Smooth muscle cell (in vitro differentiated cells): Measurements from ENCODE around the gene TSC22D2. TPM values are rescaled to one million over a fixed set of nuclear protein-coding genes. Genes with fewer than 3 reads are reported as not detected.

Experiments
- DNase-seq: peaks from one replicate; lab custom pipeline; 2025; ENCODE audit not compliant: unreplicated experiment; lab: John Stamatoyannopoulos, UW
- H2AFZ ChIP-seq: fragments of 200-600 bp; sonication (generic); 2 replicates; pipeline ENCODE4 v1.6.0; 2016; ENCODE audit warnings: antibody characterized with exemption, low read depth, mild to moderate bottlenecking
- H3F3A ChIP-seq: fragments of 200-600 bp; sonication (generic); 2 replicates; pipeline ENCODE4 v1.6.0; 2017; ENCODE audit warnings: antibody characterized with exemption, low read depth
- H3K27ac ChIP-seq: fragments of 200-600 bp; sonication (generic); 2 replicates; pipeline ENCODE4 v1.5.1; 2016; ENCODE audit warnings: low read depth, mild to moderate bottlenecking
- H3K27me3 ChIP-seq: fragments of 200-600 bp; sonication (generic); 2 replicates; pipeline ENCODE4 v1.6.1; 2016; ENCODE audit warnings: low read depth, mild to moderate bottlenecking
- H3K36me3 ChIP-seq: fragments of 200-600 bp; sonication (generic); 2 replicates; pipeline ENCODE4 v1.5.1; 2016; ENCODE audit warnings: low read depth
- H3K4me1 ChIP-seq: fragments of 200-600 bp; sonication (generic); 2 replicates; pipeline ENCODE4 v1.5.1; 2016; ENCODE audit warnings: low read depth
- H3K4me2 ChIP-seq: fragments of 200-600 bp; sonication (generic); 2 replicates; pipeline ENCODE4 v1.6.0; 2016; ENCODE audit warnings: mild to moderate bottlenecking
- H3K4me3 ChIP-seq: fragments of 200-600 bp; sonication (generic); 2 replicates; pipeline ENCODE4 v1.5.1; 2016; ENCODE audit warnings: mild to moderate bottlenecking
- H3K79me2 ChIP-seq: fragments of 200-600 bp; sonication (generic); 2 replicates; pipeline ENCODE4 v1.6.0; 2016; ENCODE audit warnings: low read depth, mild to moderate bottlenecking
- H3K9ac ChIP-seq: fragments of 200-600 bp; sonication (generic); 2 replicates; pipeline ENCODE4 v1.6.0; 2016; ENCODE audit warnings: low read depth
- H3K9me3 ChIP-seq: fragments of 200-600 bp; sonication (generic); replicated peaks from 2 replicates; pipeline ENCODE4 v1.5.1; 2016; ENCODE audit warnings: low read depth
- H4K20me1 ChIP-seq: fragments of 200-600 bp; sonication (generic); 2 replicates; pipeline ENCODE4 v1.6.0; 2016; ENCODE audit warnings: low read depth
- WGBS: methylation state at CpG from one replicate; pipeline ENCODE4 v1.1.7; 2016; ENCODE audit warnings: low lambda C conversion rate; 5-methylcytosine and 5-hydroxymethylcytosine counted together
- polyA plus RNA-seq: library from polyadenylated mRNA; unstranded; fragments of >200 nt; fragmentation: Nextera tagmentation; extraction: Ambion mirVana; gene quantifications from 2 replicates; pipeline ENCODE4 v1.2.1, GENCODE V29; 2016
- total RNA-seq: library from RNA; depleted of rRNA; stranded (reverse); fragments of >200 nt; gene quantifications from 2 replicates; pipeline ENCODE4 v1.2.3, GENCODE V29; 2014
- TF ChIP-seq, protein P1 (sequence below): fragments of 200-600 bp; sonication (generic); IDR thresholded peaks from 2 replicates; pipeline ENCODE4 v1.5.1; 2017; ENCODE audit warnings: borderline replicate concordance, mild to moderate bottlenecking, antibody characterized with exemption; ENCODE audit not compliant: insufficient read depth, poor library complexity, severe bottlenecking

Gene TSC22D2
- total and polyA plus RNA-seq, 2 experiments from 2014 or later = 31.7 to 37.0 TPM

DNA sequence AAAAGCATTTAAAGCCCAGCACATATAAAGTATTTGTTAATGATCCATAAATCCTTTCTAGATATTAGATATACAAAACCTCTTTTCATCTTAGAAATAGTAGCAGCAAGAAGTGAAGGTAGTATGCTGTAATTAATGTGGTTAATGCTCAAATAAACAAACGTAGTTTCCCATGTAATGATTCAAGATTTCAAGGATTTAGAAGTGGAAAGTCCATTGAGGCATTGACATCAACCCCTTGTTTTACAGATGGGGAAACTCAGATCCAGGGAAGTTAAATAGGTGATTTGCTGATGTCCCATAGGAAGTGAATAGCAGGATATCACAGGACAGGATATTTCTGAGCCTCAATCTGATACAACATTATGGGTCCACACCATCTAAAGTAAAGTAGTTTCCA lies 47.2 kb downstream of the TSC22D2 start:
- Histone ChIP-seq H4K20me1 (peaks cover 98% of the 10 kb centered on the region), H3K4me3 (no peak overlapping the region), H2AFZ (no peak overlapping the region), H3K9ac (no peak overlapping the region), H3K79me2 (peaks cover 86% of the 10 kb centered on the region), H3K27me3 (no peaks in the 10 kb centered on the region), H3K4me1 (peaks cover 11% of the 10 kb centered on the region), H3K27ac (no peak overlapping the region), H3K36me3 (peaks cover 20% of the 10 kb centered on the region), H3K4me2 (no peak overlapping the region), H3K9me3 (no peaks in the 10 kb centered on the region), H3F3A (peaks cover 5% of the 10 kb centered on the region)
- TF ChIP-seq, protein P1, sequence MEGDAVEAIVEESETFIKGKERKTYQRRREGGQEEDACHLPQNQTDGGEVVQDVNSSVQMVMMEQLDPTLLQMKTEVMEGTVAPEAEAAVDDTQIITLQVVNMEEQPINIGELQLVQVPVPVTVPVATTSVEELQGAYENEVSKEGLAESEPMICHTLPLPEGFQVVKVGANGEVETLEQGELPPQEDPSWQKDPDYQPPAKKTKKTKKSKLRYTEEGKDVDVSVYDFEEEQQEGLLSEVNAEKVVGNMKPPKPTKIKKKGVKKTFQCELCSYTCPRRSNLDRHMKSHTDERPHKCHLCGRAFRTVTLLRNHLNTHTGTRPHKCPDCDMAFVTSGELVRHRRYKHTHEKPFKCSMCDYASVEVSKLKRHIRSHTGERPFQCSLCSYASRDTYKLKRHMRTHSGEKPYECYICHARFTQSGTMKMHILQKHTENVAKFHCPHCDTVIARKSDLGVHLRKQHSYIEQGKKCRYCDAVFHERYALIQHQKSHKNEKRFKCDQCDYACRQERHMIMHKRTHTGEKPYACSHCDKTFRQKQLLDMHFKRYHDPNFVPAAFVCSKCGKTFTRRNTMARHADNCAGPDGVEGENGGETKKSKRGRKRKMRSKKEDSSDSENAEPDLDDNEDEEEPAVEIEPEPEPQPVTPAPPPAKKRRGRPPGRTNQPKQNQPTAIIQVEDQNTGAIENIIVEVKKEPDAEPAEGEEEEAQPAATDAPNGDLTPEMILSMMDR = no peak
- no peak for DNase-seq
- WGBS = 70% methylated on average over 1 of the region's 1 CpG

DNA sequence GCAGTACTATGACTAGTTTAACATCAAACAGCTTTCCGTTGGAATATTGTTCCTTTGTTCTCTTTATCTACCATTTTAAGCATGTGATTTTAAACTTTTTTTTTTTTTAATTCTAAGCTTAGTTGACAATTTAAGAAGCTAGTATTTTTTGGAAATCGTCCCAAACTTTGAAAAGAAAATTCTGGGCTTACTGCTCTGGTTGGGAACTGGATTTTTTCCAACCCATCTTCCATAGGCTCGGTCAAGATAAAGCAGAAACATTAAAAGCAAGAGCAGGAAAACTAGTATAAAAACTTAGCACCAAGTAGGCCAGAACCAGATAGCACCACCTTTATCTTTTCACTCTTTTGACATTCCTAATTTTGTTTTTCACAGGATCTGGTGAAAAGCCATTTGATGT lies 49.9 kb downstream of the TSC22D2 start:
- Histone ChIP-seq H3K36me3 (peaks cover 20% of the 10 kb centered on the region), H3K9ac (no peak overlapping the region), H3F3A (peaks cover 4% of the 10 kb centered on the region), H3K4me1 (no peaks in the 10 kb centered on the region), H2AFZ (no peak overlapping the region), H4K20me1 (peaks cover 73% of the 10 kb centered on the region), H3K27me3 (no peaks in the 10 kb centered on the region), H3K4me2 (no peak overlapping the region), H3K79me2 (peaks cover 59% of the 10 kb centered on the region), H3K9me3 (no peaks in the 10 kb centered on the region), H3K4me3 (no peak overlapping the region), H3K27ac (no peak overlapping the region)
- DNase-seq = no peak
- 95% methylated on average over 3 of the region's 3 CpGs for WGBS
- TF ChIP-seq, protein P1 = no peak

DNA sequence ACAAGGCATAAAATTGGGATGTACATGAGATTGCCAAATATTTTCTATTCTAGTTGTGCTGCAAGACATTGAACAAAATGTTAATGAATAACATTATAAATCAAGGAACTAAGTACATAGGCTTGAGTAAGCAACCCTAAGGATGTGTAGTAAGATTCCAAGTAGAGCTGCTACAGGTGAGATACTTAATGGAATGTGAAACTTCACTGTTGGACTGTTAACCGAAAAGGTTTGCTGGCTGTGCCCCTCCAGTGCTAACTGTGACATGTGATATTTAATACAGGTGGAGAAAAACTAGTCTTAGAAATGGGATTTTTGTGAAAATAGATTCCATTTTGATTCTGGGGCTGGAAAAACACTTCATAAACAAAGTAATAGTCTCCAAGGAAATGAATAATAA lies 52.4 kb downstream of the TSC22D2 start:
- H4K20me1 ChIP-seq = peaks cover 48% of the 10 kb centered on the region
- no peak overlapping the region for H3K4me3 ChIP-seq
- H2AFZ ChIP-seq = no peak overlapping the region
- WGBS = 100% methylated on average over 1 of the region's 1 CpG
- no peaks in the 10 kb centered on the region for H3K27me3 ChIP-seq
- peaks cover 8% of the 10 kb centered on the region for H3F3A ChIP-seq
- peaks cover 34% of the 10 kb centered on the region for H3K79me2 ChIP-seq
- TF ChIP-seq, protein P1 = no peak
- no peak overlapping the region for H3K4me2 ChIP-seq
- DNase-seq = no peak
- H3K9me3 ChIP-seq = no peaks in the 10 kb centered on the region
- peaks cover 20% of the 10 kb centered on the region for H3K36me3 ChIP-seq
- H3K4me1 ChIP-seq = no peaks in the 10 kb centered on the region
- H3K9ac ChIP-seq = no peak overlapping the region
- H3K27ac ChIP-seq = no peak overlapping the region

DNA sequence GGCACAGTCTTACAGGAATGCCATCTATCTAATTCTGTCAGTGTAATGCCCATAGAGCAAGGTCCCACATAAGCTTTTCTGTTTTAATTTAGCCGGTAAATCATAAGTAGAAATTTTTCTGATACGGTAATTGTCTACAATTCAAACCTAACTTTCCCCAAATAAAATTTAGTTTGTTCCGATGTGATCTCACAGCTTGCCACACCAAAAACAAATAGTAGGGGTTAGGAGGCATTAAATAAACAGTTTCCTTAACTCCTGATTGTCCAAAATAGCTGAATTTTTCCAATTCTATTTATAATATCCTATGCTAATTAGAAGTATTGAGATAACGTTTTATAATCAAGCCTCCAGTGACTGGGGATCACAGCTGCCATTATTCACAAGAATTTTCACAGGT lies 53.3 kb downstream of the TSC22D2 start:
- H2AFZ ChIP-seq = no peak overlapping the region
- no peak overlapping the region for H3K9ac ChIP-seq
- TF ChIP-seq, protein P1 = no peak
- peaks cover 25% of the 10 kb centered on the region for H3K79me2 ChIP-seq
- H3K9me3 ChIP-seq = no peaks in the 10 kb centered on the region
- H3F3A ChIP-seq = peaks cover 8% of the 10 kb centered on the region
- H3K4me2 ChIP-seq = no peak overlapping the region
- peaks cover 39% of the 10 kb centered on the region for H4K20me1 ChIP-seq
- H3K27ac ChIP-seq = no peak overlapping the region
- 97% methylated on average over 4 of the region's 4 CpGs for WGBS
- no peaks in the 10 kb centered on the region for H3K4me1 ChIP-seq
- DNase-seq = no peak
- no peak overlapping the region for H3K4me3 ChIP-seq
- peaks cover 20% of the 10 kb centered on the region for H3K36me3 ChIP-seq
- no peaks in the 10 kb centered on the region for H3K27me3 ChIP-seq
